ENCODE results near the gene SLC43A3.
"Not testable (repeated sequence)": the region's sequence is repeated elsewhere in the genome, so short reads cannot be mapped to it uniquely, and the experiment has no call there.

Gene SLC43A3

DNA sequence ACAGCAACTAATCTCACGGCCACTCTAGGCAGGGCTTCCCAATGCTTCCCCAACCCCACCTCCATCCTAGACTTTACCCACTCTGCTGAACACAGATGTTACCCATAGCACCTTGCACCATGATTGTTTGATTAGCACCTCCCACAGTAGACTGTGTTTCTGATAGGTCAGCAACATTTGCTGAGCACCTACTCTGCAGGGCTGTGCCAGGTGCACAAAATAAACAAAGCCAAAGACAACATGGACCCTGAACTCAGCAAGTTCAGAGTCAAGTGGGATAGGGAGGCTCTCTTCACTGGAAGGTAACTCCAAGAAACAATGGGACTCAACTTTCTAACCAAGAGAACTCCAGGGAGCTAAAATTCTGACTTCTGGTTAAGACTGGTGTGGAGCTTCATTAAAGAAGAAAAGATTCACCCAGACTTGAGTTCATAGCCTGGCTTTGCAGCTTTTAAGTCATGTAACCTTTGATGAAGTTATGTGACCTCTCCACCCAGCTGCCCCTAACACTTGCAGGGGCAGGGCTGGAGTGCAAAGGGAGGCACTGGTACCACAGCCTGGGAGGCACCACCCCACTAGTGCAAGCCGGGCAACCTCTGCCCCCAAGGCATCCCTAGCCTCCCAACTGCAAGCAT lies 26.7 kb upstream of the SLC43A3 start:
- TF ChIP-seq, protein P1, sequence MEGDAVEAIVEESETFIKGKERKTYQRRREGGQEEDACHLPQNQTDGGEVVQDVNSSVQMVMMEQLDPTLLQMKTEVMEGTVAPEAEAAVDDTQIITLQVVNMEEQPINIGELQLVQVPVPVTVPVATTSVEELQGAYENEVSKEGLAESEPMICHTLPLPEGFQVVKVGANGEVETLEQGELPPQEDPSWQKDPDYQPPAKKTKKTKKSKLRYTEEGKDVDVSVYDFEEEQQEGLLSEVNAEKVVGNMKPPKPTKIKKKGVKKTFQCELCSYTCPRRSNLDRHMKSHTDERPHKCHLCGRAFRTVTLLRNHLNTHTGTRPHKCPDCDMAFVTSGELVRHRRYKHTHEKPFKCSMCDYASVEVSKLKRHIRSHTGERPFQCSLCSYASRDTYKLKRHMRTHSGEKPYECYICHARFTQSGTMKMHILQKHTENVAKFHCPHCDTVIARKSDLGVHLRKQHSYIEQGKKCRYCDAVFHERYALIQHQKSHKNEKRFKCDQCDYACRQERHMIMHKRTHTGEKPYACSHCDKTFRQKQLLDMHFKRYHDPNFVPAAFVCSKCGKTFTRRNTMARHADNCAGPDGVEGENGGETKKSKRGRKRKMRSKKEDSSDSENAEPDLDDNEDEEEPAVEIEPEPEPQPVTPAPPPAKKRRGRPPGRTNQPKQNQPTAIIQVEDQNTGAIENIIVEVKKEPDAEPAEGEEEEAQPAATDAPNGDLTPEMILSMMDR (IDR thresholded peaks at IDR 0.05; ENCODE audit: extremely low read depth, insufficient read depth, missing control alignments), result no peak
- in situ Hi-C loops (cut with MboI; ENCODE audit: low pct_unique_long_range_greater_than_20kb, low sequenced_read_pairs, unreplicated experiment), result no loop called here
- no peak for DNase-seq (ENCODE audit: low spot score)

GRCh38 chr11:57446055-57446454 lies 19.1 kb upstream of the SLC43A3 start:
- TF ChIP-seq, protein P1 (IDR thresholded peaks at IDR 0.05; ENCODE audit: extremely low read depth, insufficient read depth, missing control alignments), result no peak
- in situ Hi-C loops (cut with MboI; ENCODE audit: low pct_unique_long_range_greater_than_20kb, low sequenced_read_pairs, unreplicated experiment), result no loop called here
- DNase-seq (ENCODE audit: low spot score), result no peak

GRCh38 chr11:57445122-57445394 lies 18.1 kb upstream of the SLC43A3 start:
- DNase-seq (ENCODE audit: low spot score); in situ Hi-C loops (cut with MboI; ENCODE audit: low pct_unique_long_range_greater_than_20kb, low sequenced_read_pairs, unreplicated experiment): not testable (repeated sequence)

GRCh38 chr11:57444362-57445121 lies 17.6 kb upstream of the SLC43A3 start:
- TF ChIP-seq, protein P1 (IDR thresholded peaks at IDR 0.05; ENCODE audit: extremely low read depth, insufficient read depth, missing control alignments), result no peak
- in situ Hi-C loops (cut with MboI; ENCODE audit: low pct_unique_long_range_greater_than_20kb, low sequenced_read_pairs, unreplicated experiment), result no loop called here
- DNase-seq (ENCODE audit: low spot score), result no peak

DNA sequence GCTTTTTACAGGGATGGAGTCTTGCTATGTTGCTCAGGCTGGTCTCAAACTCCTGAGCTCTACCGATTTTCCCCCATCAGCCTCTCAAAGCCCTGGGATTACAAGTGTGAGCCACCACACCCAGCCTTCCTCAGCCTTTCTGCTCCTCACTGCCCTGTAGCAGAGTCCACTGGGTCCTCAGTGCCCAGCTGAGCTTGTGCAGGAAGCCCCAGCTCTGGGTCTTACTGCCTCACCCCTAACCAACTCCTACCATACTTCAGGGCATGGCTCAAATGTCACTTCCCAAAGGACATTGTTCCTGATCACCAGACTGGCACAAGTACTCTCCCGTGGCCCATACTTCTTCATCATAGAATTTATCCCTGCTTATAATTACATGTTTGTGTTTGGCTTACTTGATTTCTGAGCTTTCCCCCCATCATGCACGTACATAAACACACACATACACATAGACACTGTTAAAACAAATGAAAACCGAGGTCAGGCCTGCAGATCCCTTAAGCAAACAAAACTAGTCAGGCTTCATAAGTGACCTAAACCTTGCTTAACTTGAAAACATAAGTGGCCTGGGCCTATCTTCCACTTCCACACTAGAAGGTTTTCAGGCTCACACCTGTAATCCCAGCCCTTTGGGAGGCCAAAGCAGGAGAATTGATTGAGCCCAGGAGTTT lies 14.0 kb upstream of the SLC43A3 start:
- DNase-seq (ENCODE audit: low spot score), result no peak
- TF ChIP-seq, protein P1 (IDR thresholded peaks at IDR 0.05; ENCODE audit: extremely low read depth, insufficient read depth, missing control alignments), result no peak
- in situ Hi-C loops (cut with MboI; ENCODE audit: low pct_unique_long_range_greater_than_20kb, low sequenced_read_pairs, unreplicated experiment), result no loop called here

GRCh38 chr11:57439786-57440185 lies 12.9 kb upstream of the SLC43A3 start:
- in situ Hi-C loops (cut with MboI; ENCODE audit: low pct_unique_long_range_greater_than_20kb, low sequenced_read_pairs, unreplicated experiment), result no loop called here
- TF ChIP-seq, protein P1 (IDR thresholded peaks at IDR 0.05; ENCODE audit: extremely low read depth, insufficient read depth, missing control alignments), result no peak
- no peak for DNase-seq (ENCODE audit: low spot score)

All from GM13977 (cell line).